A673 (cell line): Measurements from ENCODE around the gene DYDC2.

ENCODE experiments used
- CTCF ChIP-seq: fragments of 300-800, 200-600 bp; sonication (generic); conservative IDR thresholded peaks from 2 replicates; pipeline ENCODE4 v1.5.1; 2017; ENCODE audit warnings: low read depth, mild to moderate bottlenecking, antibody characterized with exemption, low read length, moderate library complexity, mixed read lengths
- EZH2 ChIP-seq: fragments of 200-600 bp; sonication (generic); IDR thresholded peaks from 2 replicates; pipeline ENCODE4 v1.6.1; 2017; ENCODE audit warnings: borderline replicate concordance, low read depth, mild to moderate bottlenecking, mixed read lengths, antibody characterized with exemption, low read length; ENCODE audit not compliant: poor library complexity, severe bottlenecking

DNA sequence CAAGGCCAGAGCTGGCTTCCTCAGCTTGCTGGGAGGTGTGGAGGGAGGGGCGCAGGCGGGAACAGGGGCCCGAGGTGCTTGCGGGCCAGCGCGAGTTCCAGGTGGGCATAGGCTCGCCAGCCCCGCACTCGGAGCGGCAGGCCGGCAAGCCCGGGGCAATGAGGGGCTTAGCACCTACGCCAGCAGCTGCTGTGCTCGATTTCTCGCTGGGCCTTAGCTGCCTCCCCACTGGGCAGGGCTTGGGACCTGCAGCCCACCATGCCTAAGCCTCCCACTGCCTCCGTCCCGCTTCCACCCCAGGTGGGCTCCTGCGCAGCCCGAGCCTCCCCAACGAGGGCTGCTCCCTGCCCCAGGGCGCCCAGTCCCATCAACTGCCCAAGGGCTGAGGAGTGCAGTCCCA is 41.2 kb upstream of the DYDC2 start:
- TF ChIP-seq CTCF (no peak), EZH2 (no peak)
